A549 (cell line): Measurements from ENCODE around the gene SLC19A1. TPM values are rescaled to one million over a fixed set of nuclear protein-coding genes. Genes with fewer than 3 reads are reported as not detected.

Experiments used
- ATAC-seq, 2 experiments: fragments of 200-7000 bp in 1 of 2; fragments of >200 bp in 1 of 2; cut with Nextera tagmentation in 1 of 2; cut with Tn5 transposase in 1 of 2; 3 replicates each; pipeline versions ENCODE4 v1.8.0 to v1.9.1; 2018 to 2020; ENCODE audit warnings: mild to moderate bottlenecking in 1 of 2, moderate library complexity in 1 of 2
- CTCF ChIA-PET: fragments of 300-600 bp; sonication (Branson Sonifier 250); formaldehyde crosslinking; extraction: SDS; loops from one replicate; lab custom pipeline; 2021; ENCODE audit warnings: antibody characterized with exemption, inconsistent platforms; lab: Yijun Ruan, JAX
- POLR2A ChIA-PET: fragments of 350-600 bp; formaldehyde crosslinking; extraction: SDS; loops from one replicate; lab custom pipeline; 2021; ENCODE audit warnings: antibody characterized with exemption, inconsistent platforms; lab: Yijun Ruan, JAX
- DNase-seq, 2 experiments: peaks; one replicate each; pipeline versions ENCODE4 v3.0.0 to v3.0.0-alpha.2; 2011 to 2016; ENCODE audit warnings: low read depth in 1 of 2, low spot score in 1 of 2
- FAIRE-seq: peaks from 2 replicates; lab custom pipeline; 2011; peaks lifted over from hg19 to GRCh38; lab: Jason Lieb, UNC
- H3K27ac ChIP-seq, 2 experiments: fragments of >200 bp; sonication (Bioruptor Twin); formaldehyde crosslinking; 3 replicates each; pipeline ENCODE4 v1.5.1; 2016 to 2017
- H3K4me1 ChIP-seq: fragments of >200 bp; sonication (Bioruptor Twin); formaldehyde crosslinking; 3 replicates; pipeline ENCODE4 v1.6.1; 2016
- H3K4me2 ChIP-seq: fragments of >200 bp; sonication (Bioruptor Twin); formaldehyde crosslinking; 3 replicates; pipeline ENCODE4 v1.6.1; 2016
- H3K4me3 ChIP-seq: fragments of >200 bp; sonication (Bioruptor Twin); formaldehyde crosslinking; 3 replicates; pipeline ENCODE4 v1.5.1; 2016
- H3K9me3 ChIP-seq: fragments of >200 bp; sonication (Bioruptor Twin); formaldehyde crosslinking; 3 replicates; pipeline ENCODE4 v1.6.1; 2016
- BCL3 ChIP-seq: fragments of >200 bp; sonication (Bioruptor Twin); formaldehyde crosslinking; IDR thresholded peaks from 3 replicates; pipeline ENCODE4 v1.6.1; 2016
- BHLHE40 ChIP-seq: IDR thresholded peaks from 2 replicates; pipeline ENCODE4 v1.6.1; 2012; ENCODE audit warnings: low read depth, low read length, inconsistent platforms
- CBX2 ChIP-seq: fragments of 200-600 bp; sonication (generic); IDR thresholded peaks from 2 replicates; pipeline ENCODE4 v1.6.1; 2016; ENCODE audit warnings: low read depth, mild to moderate bottlenecking, borderline replicate concordance
- CBX8 ChIP-seq: fragments of 200-600 bp; sonication (generic); IDR thresholded peaks from 2 replicates; pipeline ENCODE4 v1.6.1; 2016
- CEBPB ChIP-seq, 2 experiments: fragments of >200 bp in 1 of 2; sonication (Bioruptor Twin) in 1 of 2; formaldehyde crosslinking in 1 of 2; IDR thresholded peaks; 2 replicates each; pipeline ENCODE4 v1.6.1; 2012 to 2016
- CHD4 ChIP-seq: fragments of 200-600 bp; sonication (generic); IDR thresholded peaks from 2 replicates; pipeline ENCODE4 v1.6.1; 2016; ENCODE audit warnings: antibody characterized with exemption, mild to moderate bottlenecking, borderline replicate concordance
- EHMT2 ChIP-seq: fragments of 200-600 bp; sonication (generic); IDR thresholded peaks from 2 replicates; pipeline ENCODE4 v1.6.1; 2016; ENCODE audit warnings: antibody characterized with exemption, low read depth, mild to moderate bottlenecking, moderate library complexity
- FOXS1 ChIP-seq: fragments of 250-450 bp; sonication (Bioruptor Pico); IDR thresholded peaks from 2 replicates; pipeline ENCODE4 v1.5.0; 2020; ENCODE audit warnings: mild to moderate bottlenecking, moderate library complexity
- HDAC2 ChIP-seq: fragments of 200-600 bp; sonication (generic); IDR thresholded peaks from 2 replicates; pipeline ENCODE4 v1.6.1; 2016
- HOXB13 ChIP-seq: fragments of 250-450 bp; sonication (Bioruptor Pico); IDR thresholded peaks from 2 replicates; pipeline ENCODE4 v1.5.0; 2020; ENCODE audit warnings: low read depth, mild to moderate bottlenecking, moderate library complexity
- HOXB5 ChIP-seq: fragments of 250-450 bp; sonication (Bioruptor Pico); IDR thresholded peaks from 2 replicates; pipeline ENCODE4 v1.5.0; 2020; ENCODE audit warnings: mild to moderate bottlenecking, moderate library complexity
- KDM1A ChIP-seq: fragments of 200-600 bp; sonication (generic); IDR thresholded peaks from 2 replicates; pipeline ENCODE4 v1.6.1; 2016; ENCODE audit warnings: low read depth, mild to moderate bottlenecking
- MAX ChIP-seq: IDR thresholded peaks from 2 replicates; pipeline ENCODE4 v1.6.1; 2012
- MAZ ChIP-seq: fragments of 150-350 bp; IDR thresholded peaks from 2 replicates; pipeline ENCODE4 v1.6.1; 2014; ENCODE audit warnings: antibody characterized with exemption, low read depth, low read length, borderline replicate concordance
- MYC ChIP-seq: IDR thresholded peaks from 2 replicates; pipeline ENCODE4 v1.6.1; 2012; ENCODE audit warnings: mild to moderate bottlenecking, inconsistent platforms, low read length, improper control_type of control experiment, borderline replicate concordance
- NFE2L2 ChIP-seq: fragments of 150-350 bp; conservative IDR thresholded peaks from 2 replicates; pipeline ENCODE4 v1.6.1; 2014; ENCODE audit warnings: low read length
- NPAS2 ChIP-seq: fragments of 250-450 bp; sonication (Bioruptor Pico); IDR thresholded peaks from 2 replicates; pipeline ENCODE4 v1.8.0; 2022; ENCODE audit warnings: mild to moderate bottlenecking, moderate library complexity, borderline replicate concordance
- NR3C1 ChIP-seq: fragments of >200 bp; sonication (Bioruptor Twin); formaldehyde crosslinking; IDR thresholded peaks from 3 replicates; pipeline ENCODE4 v1.6.1; 2017
- POLR2A ChIP-seq: IDR thresholded peaks from 2 replicates; pipeline ENCODE4 v1.6.1; 2012; ENCODE audit warnings: mild to moderate bottlenecking, low read length
- POLR2AphosphoS2 ChIP-seq: conservative IDR thresholded peaks from 2 replicates; pipeline ENCODE4 v1.6.1; 2012; ENCODE audit warnings: low read length, improper control_type of control experiment, inconsistent platforms
- ZNF302 ChIP-seq: fragments of 250-450 bp; sonication (Bioruptor Pico); IDR thresholded peaks from 2 replicates; pipeline ENCODE4 v1.9.0; 2021; ENCODE audit warnings: inconsistent platforms, mild to moderate bottlenecking, moderate library complexity
- WGBS: methylation state at CpG from one replicate; pipeline ENCODE4 v1.1.6; 2017; ENCODE audit errors: missing lambda C conversion rate; 5-methylcytosine and 5-hydroxymethylcytosine counted together
- polyA plus RNA-seq, 4 experiments: library from polyadenylated mRNA; depleted of rRNA in 3 of 4; stranded (reverse); fragments of >200 nt; fragmentation: RNase III in 1 of 4; extraction: RNeasy Plus Mini Kit Qiagen cat#74134 plus additional on column Dnase treatment in 1 of 4; gene quantifications; 2 replicates in 3 of 4; 3 replicates in 1 of 4; pipeline ENCODE4 v1.2.3, GENCODE V29; 2011 to 2017
- TF ChIP-seq, protein P1 (sequence below): fragments of 200-600 bp; sonication (generic); IDR thresholded peaks from 2 replicates; pipeline ENCODE4 v1.6.1; 2016; ENCODE audit warnings: antibody characterized with exemption, mild to moderate bottlenecking, moderate library complexity
- TF ChIP-seq, protein P2 (sequence below): IDR thresholded peaks from 2 replicates; pipeline ENCODE4 v1.6.1; 2012
- TF ChIP-seq, protein P3 (sequence below): IDR thresholded peaks from 2 replicates; pipeline ENCODE4 v1.6.1; 2012; ENCODE audit warnings: low read depth, borderline replicate concordance

Gene SLC19A1
- polyA plus RNA-seq, 2 of the 4 experiments (the other 2 are of a cell fraction): 9.8 to 14.0 TPM

GRCh38 chr21:45541221-45542039, 810 bp downstream of the SLC19A1 start (continued):
- TF ChIP-seq MAX (peak; percentile 95), NPAS2 (CRISPR knock-in tag) (no peak), POLR2A (peak; percentile 41; the same call in 1 of the 2 replicates), CBX8 (no peak), ZNF302 (CRISPR knock-in tag) (no peak), HDAC2 (no peak), BHLHE40 (0 out of 2 replicates have a peak, but pooled peaks have one; percentile 30), NFE2L2 (no peak), NR3C1 (no peak), MYC (peak; percentile 87)
- TF ChIP-seq, protein P1, sequence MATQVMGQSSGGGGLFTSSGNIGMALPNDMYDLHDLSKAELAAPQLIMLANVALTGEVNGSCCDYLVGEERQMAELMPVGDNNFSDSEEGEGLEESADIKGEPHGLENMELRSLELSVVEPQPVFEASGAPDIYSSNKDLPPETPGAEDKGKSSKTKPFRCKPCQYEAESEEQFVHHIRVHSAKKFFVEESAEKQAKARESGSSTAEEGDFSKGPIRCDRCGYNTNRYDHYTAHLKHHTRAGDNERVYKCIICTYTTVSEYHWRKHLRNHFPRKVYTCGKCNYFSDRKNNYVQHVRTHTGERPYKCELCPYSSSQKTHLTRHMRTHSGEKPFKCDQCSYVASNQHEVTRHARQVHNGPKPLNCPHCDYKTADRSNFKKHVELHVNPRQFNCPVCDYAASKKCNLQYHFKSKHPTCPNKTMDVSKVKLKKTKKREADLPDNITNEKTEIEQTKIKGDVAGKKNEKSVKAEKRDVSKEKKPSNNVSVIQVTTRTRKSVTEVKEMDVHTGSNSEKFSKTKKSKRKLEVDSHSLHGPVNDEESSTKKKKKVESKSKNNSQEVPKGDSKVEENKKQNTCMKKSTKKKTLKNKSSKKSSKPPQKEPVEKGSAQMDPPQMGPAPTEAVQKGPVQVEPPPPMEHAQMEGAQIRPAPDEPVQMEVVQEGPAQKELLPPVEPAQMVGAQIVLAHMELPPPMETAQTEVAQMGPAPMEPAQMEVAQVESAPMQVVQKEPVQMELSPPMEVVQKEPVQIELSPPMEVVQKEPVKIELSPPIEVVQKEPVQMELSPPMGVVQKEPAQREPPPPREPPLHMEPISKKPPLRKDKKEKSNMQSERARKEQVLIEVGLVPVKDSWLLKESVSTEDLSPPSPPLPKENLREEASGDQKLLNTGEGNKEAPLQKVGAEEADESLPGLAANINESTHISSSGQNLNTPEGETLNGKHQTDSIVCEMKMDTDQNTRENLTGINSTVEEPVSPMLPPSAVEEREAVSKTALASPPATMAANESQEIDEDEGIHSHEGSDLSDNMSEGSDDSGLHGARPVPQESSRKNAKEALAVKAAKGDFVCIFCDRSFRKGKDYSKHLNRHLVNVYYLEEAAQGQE: no peak

GRCh38 chr21:45540601-45540970, 1.7 kb downstream of the SLC19A1 start:
- Histone ChIP-seq H3K4me1 (peaks cover 11% of the 10 kb centered on the region; the same call in 2 of the 3 replicates), H3K4me2 (peak overlapping the region; percentile 99), H3K9me3 (no peaks in the 10 kb centered on the region)
- ChIA-PET POLR2A (no interaction called here), CTCF (interaction anchor here (1.2 kb wide), 1 partner anchor 57 kb away, joined by 4 read pairs; no protein-coding TSS in a partner anchor)
- FAIRE-seq: no peak
- WGBS: 80% methylated on average over 6 of the region's 10 CpGs
- ATAC-seq: no peak
- TF ChIP-seq EHMT2 (no peak), POLR2A (no peak), BCL3 (no peak)
- TF ChIP-seq, all 56 proteins: peak for 0
- DNase-seq: no peak
- Histone ChIP-seq H3K4me3 (no peak overlapping the region), H3K27ac (no peak overlapping the region; a peak in 1 of 6 replicates)

DNA sequence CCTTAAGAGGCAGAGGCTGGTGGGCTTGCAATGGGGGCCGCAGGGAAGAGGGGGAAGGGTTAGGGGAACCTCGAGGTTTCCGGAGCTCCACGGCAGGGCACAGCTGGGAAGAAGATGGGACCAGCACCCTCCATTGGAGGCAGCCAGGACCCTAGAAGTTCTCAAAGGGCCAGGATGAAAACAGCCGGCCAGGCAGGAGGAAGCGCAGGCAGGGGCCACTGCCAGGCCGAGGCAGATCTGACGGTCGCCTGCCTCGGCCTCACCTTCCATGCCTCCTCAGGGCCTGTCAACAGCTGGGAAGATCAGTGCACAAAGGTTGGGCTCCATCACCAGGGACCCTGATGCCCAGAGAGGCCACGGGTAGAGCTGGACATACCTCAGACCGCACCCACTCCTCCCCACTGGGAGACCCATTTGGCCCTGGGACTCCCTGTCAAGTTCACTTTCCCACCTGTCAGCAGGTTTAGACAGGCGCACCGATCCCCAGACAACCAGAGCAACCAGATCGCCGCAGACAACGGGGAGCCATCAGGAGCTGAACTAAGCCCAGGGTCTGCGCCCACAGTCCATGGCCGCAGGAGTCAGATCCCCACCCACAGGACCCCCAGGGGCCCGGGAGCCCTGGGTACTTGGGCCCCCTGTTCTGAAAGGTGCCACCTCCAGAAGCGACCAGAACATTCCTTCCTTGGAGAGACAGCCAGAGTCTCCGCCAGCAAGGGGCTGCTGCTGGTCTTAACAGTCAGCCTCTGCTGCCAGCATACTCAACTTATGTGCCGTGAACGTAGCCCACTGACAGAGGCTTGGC, 2.2 kb downstream of the SLC19A1 start:
- peaks cover 11% of the 10 kb centered on the region; the same call in 2 of the 3 replicates for H3K4me1 ChIP-seq
- no peak overlapping the region; the same call in 2 of the 3 replicates for H3K4me2 ChIP-seq
- DNase-seq (no peak), ATAC-seq (no peak), FAIRE-seq (no peak)
- H3K9me3 ChIP-seq: no peaks in the 10 kb centered on the region
- POLR2A ChIA-PET: no interaction called here
- no peak overlapping the region for H3K27ac ChIP-seq
- 95% methylated on average over 4 of the region's 24 CpGs for WGBS
- CTCF ChIA-PET: interaction anchor here (0.8 to 1.2 kb wide), 2 partner anchors 57 to 399 kb away, joined by 3 to 4 read pairs; no protein-coding TSS in a partner anchor
- no peak overlapping the region for H3K4me3 ChIP-seq
- no peak for TF ChIP-seq NPAS2 (CRISPR knock-in tag)
- TF ChIP-seq KDM1A: no peak
- no peak for TF ChIP-seq NFE2L2
- TF ChIP-seq CBX2: no peak
- TF ChIP-seq, protein P2, sequence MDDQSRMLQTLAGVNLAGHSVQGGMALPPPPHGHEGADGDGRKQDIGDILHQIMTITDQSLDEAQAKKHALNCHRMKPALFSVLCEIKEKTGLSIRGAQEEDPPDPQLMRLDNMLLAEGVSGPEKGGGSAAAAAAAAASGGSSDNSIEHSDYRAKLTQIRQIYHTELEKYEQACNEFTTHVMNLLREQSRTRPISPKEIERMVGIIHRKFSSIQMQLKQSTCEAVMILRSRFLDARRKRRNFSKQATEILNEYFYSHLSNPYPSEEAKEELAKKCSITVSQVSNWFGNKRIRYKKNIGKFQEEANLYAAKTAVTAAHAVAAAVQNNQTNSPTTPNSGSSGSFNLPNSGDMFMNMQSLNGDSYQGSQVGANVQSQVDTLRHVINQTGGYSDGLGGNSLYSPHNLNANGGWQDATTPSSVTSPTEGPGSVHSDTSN: no peak
- TF ChIP-seq MAX: no peak
- no peak for TF ChIP-seq FOXS1 (CRISPR knock-in tag)
- no peak for TF ChIP-seq CEBPB (IDR thresholded peaks at IDR 0.05)
- no peak for TF ChIP-seq MAZ
- no peak for TF ChIP-seq POLR2AphosphoS2
- TF ChIP-seq HOXB5 (CRISPR knock-in tag): no peak
- no peak for TF ChIP-seq CHD4
- TF ChIP-seq BHLHE40: no peak
- TF ChIP-seq MYC: no peak
- TF ChIP-seq, protein P3, sequence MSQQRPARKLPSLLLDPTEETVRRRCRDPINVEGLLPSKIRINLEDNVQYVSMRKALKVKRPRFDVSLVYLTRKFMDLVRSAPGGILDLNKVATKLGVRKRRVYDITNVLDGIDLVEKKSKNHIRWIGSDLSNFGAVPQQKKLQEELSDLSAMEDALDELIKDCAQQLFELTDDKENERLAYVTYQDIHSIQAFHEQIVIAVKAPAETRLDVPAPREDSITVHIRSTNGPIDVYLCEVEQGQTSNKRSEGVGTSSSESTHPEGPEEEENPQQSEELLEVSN: no peak
- TF ChIP-seq HOXB13: no peak
